ENCODE data around the gene CDKL2. TPM values are rescaled to one million over a fixed set of nuclear protein-coding genes. Genes with fewer than 3 reads are reported as not detected.
A peak's percentile ranks its signal among the peaks of the same experiment; 100 is the strongest.
"Not testable (repeated sequence)": the region's sequence is repeated elsewhere in the genome, so short reads cannot be mapped to it uniquely, and the experiment has no call there.

Gene CDKL2
- total and polyA plus RNA-seq, 9 of the 15 experiments (the other 6 are each of a cell fraction or from before 2014, with no cell fraction given), result 0.01 to 0.16 TPM; not detected in 7

DNA sequence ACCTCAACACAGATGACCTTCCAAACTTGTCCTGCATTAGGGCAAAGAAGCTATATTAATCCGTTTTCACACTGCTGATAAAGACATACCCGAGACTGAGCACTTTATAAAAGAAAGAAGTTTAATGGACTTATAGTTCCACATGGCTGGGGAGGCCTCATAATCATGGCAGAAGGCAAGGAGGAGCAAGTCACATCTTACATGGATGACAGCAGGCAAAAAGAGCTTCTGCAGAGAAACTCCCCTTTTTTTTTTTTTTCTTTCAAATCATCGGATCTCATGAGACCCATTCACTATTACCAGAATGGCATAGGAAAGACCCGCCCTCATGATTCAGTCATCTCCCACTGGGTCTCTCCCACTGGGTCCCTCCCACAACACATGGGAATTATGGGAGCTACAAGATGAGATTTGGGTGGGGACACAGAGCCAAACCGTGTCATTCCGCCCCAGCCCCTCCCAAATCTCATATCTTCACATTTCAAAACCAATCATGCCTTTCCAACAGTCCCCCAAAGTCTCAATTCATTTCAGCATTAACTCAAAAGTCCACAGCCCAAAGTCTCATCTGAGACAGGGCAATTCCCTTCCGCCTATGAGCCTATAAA lies 98.7 kb downstream of the CDKL2 start:
- BruUV-seq (replicated peaks); H3K27me3 ChIP-seq (ENCODE audit: control insufficient read depth in 2 of 2, insufficient read depth in 2 of 2, low read length in 2 of 2); H3K9ac ChIP-seq (ENCODE audit: insufficient read depth in 1 of 2, low read depth in 2 of 2, low read length in 2 of 2); H3K4me1 ChIP-seq (replicated peaks in 1 of 2; ENCODE audit: control insufficient read depth in 2 of 2, insufficient read depth in 2 of 2, low read length in 2 of 2); in situ Hi-C loops (cut with MboI); H3K27ac ChIP-seq (ENCODE audit: extremely low read depth, low read depth, low read length); H3K9me3 ChIP-seq (replicated peaks; ENCODE audit: control insufficient read depth, insufficient read depth, low read depth, low read length); FAIRE-seq; H3K4me3 ChIP-seq; H3K4me2 ChIP-seq (ENCODE audit: insufficient read depth, low read length); H2AFZ ChIP-seq (ENCODE audit: low read depth, low read length); H3K79me2 ChIP-seq (ENCODE audit: control insufficient read depth, insufficient read depth, low read length); CTCF ChIA-PET (ENCODE audit: low intra/inter-chr PET ratio); ATAC-seq; intact Hi-C loops (cut with micrococcal nuclease); H4K20me1 ChIP-seq (replicated peaks; ENCODE audit: control insufficient read depth, insufficient read depth, low read length); H3K9me1 ChIP-seq (ENCODE audit: control insufficient read depth, insufficient read depth, low read length); DNase-seq (ENCODE audit: extremely low read depth in 1 of 4, low spot score in 3 of 4): not testable (repeated sequence)
- TF ChIP-seq, protein P1, sequence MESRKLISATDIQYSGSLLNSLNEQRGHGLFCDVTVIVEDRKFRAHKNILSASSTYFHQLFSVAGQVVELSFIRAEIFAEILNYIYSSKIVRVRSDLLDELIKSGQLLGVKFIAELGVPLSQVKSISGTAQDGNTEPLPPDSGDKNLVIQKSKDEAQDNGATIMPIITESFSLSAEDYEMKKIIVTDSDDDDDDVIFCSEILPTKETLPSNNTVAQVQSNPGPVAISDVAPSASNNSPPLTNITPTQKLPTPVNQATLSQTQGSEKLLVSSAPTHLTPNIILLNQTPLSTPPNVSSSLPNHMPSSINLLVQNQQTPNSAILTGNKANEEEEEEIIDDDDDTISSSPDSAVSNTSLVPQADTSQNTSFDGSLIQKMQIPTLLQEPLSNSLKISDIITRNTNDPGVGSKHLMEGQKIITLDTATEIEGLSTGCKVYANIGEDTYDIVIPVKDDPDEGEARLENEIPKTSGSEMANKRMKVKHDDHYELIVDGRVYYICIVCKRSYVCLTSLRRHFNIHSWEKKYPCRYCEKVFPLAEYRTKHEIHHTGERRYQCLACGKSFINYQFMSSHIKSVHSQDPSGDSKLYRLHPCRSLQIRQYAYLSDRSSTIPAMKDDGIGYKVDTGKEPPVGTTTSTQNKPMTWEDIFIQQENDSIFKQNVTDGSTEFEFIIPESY (CRISPR knock-in tag; IDR thresholded peaks at IDR 0.05), result peak; percentile 73
- peak; percentile 94 for TF ChIP-seq ZNF431 (CRISPR knock-in tag; IDR thresholded peaks at IDR 0.05)
- H3K36me3 ChIP-seq (ENCODE audit: control insufficient read depth, insufficient read depth, low read length), result peaks cover 46% of the 10 kb centered on the region
- WGBS (ENCODE audit: insufficient coverage, low coverage, missing lambda C conversion rate), result 79% methylated on average over 7 of the region's 7 CpGs
- POLR2A ChIA-PET, result interaction anchor here (0.6 to 0.8 kb wide), 3 partner anchors 16 to 565 kb away, joined by 3 read pairs; no protein-coding TSS in a partner anchor

All from K562 (cell line).